HEK293 (cell line): Measurements from ENCODE around the gene HSPA14.

ENCODE experiments used
- ATF2 ChIP-seq: fragments of 450-650 bp; formaldehyde crosslinking; IDR thresholded peaks from 2 replicates; pipeline ENCODE4 v1.5.1; 2016; ENCODE audit warnings: missing biosample characterization, missing genetic modification characterization, low read depth
- CTCF ChIP-seq: fragments of 450-650 bp; formaldehyde crosslinking; IDR thresholded peaks from 2 replicates; pipeline ENCODE4 v1.5.1; 2016; ENCODE audit warnings: missing biosample characterization, missing genetic modification characterization
- HOXA7 ChIP-seq: sonication (generic); formaldehyde crosslinking; IDR thresholded peaks from 2 replicates; pipeline ENCODE4 v1.8.1; 2022; ENCODE audit warnings: missing genetic modification reagents, borderline replicate concordance
- YY1 ChIP-seq: fragments of 450-650 bp; formaldehyde crosslinking; IDR thresholded peaks from 2 replicates; pipeline ENCODE4 v1.5.1; 2018; ENCODE audit warnings: missing biosample characterization, missing genetic modification characterization
- ZBTB11 ChIP-seq: fragments of 450-650 bp; formaldehyde crosslinking; conservative IDR thresholded peaks from 2 replicates; pipeline ENCODE4 v1.5.1; 2016; ENCODE audit warnings: low read depth, missing biosample characterization, missing genetic modification characterization
- ZFP3 ChIP-seq: fragments of 450-650 bp; formaldehyde crosslinking; IDR thresholded peaks from 2 replicates; pipeline ENCODE4 v1.5.1; 2016; ENCODE audit warnings: low read depth, missing biosample characterization, missing genetic modification characterization
- ZFP41 ChIP-seq: fragments of 450-650 bp; formaldehyde crosslinking; IDR thresholded peaks from 2 replicates; pipeline ENCODE4 v1.5.1; 2016; ENCODE audit warnings: missing biosample characterization, missing genetic modification characterization, borderline replicate concordance
- ZNF174 ChIP-seq: fragments of 450-650 bp; formaldehyde crosslinking; IDR thresholded peaks from 2 replicates; pipeline ENCODE4 v1.5.0; 2017; ENCODE audit warnings: missing biosample characterization, mild to moderate bottlenecking, missing genetic modification characterization
- ZNF274 ChIP-seq, 2 experiments: fragments of 200-500 bp in 1 of 2; fragments of 450-650 bp in 1 of 2; sonication (Bioruptor generic) in 1 of 2; formaldehyde crosslinking in 1 of 2; IDR thresholded peaks; 2 replicates each; pipeline versions ENCODE4 v1.5.1 to v1.6.1; 2014 to 2016; ENCODE audit warnings: borderline replicate concordance in 1 of 2, inconsistent platforms in 1 of 2, low read length in 1 of 2, missing biosample characterization in 1 of 2, missing genetic modification characterization in 1 of 2
- ZNF561 ChIP-seq: fragments of 450-650 bp; IDR thresholded peaks from 2 replicates; pipeline ENCODE4 v1.5.1; 2018; ENCODE audit warnings: missing biosample characterization, missing genetic modification characterization, borderline replicate concordance
- ZNF580 ChIP-seq: fragments of 450-650 bp; formaldehyde crosslinking; IDR thresholded peaks from 2 replicates; pipeline ENCODE4 v1.5.1; 2016; ENCODE audit warnings: missing biosample characterization, missing genetic modification characterization

- TF ChIP-seq HOXA7 (no peak), ATF2 (no peak), YY1 (tag by site-specific recombination) (no peak), ZNF561 (tag by site-specific recombination) (no peak), ZNF274 (IDR thresholded peaks at IDR 0.05; ENCODE audit: low read length) (no peak), ZNF274 (tag by site-specific recombination; IDR thresholded peaks at IDR 0.05; ENCODE audit: borderline replicate concordance) (no peak), ZFP3 (no peak), ZFP41 (tag by site-specific recombination) (no peak), CTCF (tag by site-specific recombination) (peak; percentile 63; the same call in 1 of the 2 replicates), ZNF174 (tag by site-specific recombination) (no peak), ZNF580 (tag by site-specific recombination) (no peak), ZBTB11 (no peak)
Measured at GRCh38 chr10:14801723-14802122, 36.4 kb upstream of the HSPA14 start.
